Breast epithelium (tissue), 3 donors: Measurements from ENCODE around the gene LRP6.

ENCODE experiments used
- CTCF ChIP-seq, 3 donors: fragments of 450-650 bp; IDR thresholded peaks; one replicate each; pipeline ENCODE4 v1.5.1; 2016 to 2017; ENCODE audit warnings: antibody characterized with exemption in 3 of 3, mild to moderate bottlenecking in 3 of 3, moderate library complexity in 3 of 3
- POLR2A ChIP-seq: fragments of 450-650 bp; IDR thresholded peaks from one replicate; pipeline ENCODE4 v1.6.1; 2016; ENCODE audit warnings: antibody characterized with exemption, mild to moderate bottlenecking, moderate library complexity
- POLR2AphosphoS5 ChIP-seq, 3 donors: sonication (generic); formaldehyde crosslinking; IDR thresholded peaks; one replicate each; pipeline ENCODE4 v1.6.1; 2017; ENCODE audit warnings: antibody characterized with exemption in 3 of 3

DNA sequence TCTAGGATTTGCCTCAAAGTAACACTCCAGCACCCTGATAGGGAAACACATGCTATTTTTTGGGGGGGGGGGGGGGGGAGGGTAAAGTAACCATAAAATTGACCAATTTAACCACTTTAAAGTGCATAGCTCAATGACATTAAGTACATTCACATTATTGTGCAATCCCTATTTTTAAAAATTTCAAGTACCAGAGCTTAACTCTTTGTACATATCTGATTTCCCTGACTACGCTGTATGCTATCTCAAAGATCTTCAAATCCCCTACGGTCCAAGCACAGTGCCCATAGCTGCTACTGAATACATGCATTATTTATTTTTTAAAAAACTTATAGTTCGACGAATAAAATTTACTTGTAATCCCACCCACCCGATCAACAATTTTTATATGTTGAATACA, 133.1 kb downstream of the LRP6 start:
- TF ChIP-seq CTCF (IDR thresholded peaks at IDR 0.05) (no peak), POLR2A (no peak), POLR2AphosphoS5 (IDR thresholded peaks at IDR 0.05) (no peak)
